ENCODE measurements around the gene NEK6.

NEK6 gene

DNA sequence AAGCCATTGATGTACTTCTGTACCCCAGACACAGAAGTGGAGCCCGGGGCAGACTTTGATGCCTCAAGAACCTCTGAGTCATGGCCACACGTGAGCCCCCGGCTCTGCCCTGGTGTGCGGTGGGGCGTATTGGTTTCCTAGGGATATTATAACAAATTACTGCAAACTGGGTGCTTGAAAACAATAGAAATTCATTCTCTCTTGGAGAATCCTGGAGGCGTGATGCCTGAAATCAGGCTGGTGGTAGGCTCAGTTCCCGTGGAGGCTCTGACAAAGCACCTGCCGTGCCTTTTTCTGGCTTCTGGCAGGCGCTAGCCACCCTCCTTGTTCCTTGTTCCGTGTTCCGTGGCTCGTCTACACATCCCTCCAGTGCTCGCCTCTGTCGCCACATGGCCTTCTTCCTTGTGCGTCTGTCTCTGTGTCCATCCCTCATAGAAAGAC lies 24.2 kb downstream of the NEK6 start:
- peak; percentile 46 for DNase-seq

- DNase-seq = no peak
Observed at GRCh38 chr9:124282442-124283227, 24.9 kb downstream of the NEK6 start.

DNA sequence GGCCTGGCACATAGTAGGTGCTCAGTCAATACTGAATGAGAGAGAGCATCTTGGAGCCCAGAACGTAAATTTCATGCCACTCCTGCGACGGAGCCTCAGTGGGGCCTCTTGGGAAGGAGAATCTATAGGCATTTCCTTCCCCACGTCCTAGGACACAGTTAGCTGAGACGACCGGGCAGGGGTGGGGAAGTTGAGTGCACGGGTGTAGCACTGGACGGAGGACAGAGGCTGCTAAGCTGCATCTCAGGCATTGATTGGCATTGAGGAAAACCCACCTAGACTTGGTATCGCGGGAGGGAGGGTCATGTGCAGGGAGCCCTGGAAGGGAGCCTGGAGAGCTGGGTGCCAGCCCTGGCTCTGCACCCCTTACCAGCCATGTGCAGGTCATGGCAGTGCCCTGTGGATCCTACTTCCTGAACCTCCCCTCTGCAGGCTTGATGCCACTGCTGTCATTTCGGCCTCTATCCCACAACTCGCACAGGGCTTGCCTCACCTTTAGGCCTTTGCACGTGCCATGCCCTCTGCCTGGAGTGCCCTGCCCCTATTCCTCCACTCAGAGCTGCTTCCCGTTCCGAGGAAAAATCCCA lies 25.6 kb downstream of the NEK6 start:
- DNase-seq = no peak

GRCh38 chr9:124284237-124284831 lies 26.6 kb downstream of the NEK6 start:
- DNase-seq = no peak

- DNase-seq = no peak
Observed at GRCh38 chr9:124284940-124285441, 27.2 kb downstream of the NEK6 start.

DNA sequence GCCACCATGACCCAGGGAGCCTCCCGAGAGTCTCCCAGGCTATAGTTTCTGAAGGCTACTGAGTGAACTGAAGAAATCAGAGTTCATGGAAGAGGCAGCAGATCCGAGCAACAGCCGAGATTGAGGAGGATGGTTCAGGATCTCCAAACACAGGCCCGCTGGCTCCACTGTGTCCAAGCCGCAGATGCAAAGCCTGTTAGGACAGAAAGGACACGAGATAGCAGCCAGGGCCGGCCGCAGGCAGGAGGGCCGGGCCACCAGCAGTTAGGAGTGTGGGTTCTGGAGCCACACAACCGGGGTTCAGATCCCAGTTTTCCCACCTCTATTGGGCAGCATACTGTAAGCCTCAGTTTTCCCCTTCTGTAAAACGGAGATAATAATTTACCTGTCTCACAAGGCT lies 27.7 kb downstream of the NEK6 start:
- DNase-seq = no peak

DNA sequence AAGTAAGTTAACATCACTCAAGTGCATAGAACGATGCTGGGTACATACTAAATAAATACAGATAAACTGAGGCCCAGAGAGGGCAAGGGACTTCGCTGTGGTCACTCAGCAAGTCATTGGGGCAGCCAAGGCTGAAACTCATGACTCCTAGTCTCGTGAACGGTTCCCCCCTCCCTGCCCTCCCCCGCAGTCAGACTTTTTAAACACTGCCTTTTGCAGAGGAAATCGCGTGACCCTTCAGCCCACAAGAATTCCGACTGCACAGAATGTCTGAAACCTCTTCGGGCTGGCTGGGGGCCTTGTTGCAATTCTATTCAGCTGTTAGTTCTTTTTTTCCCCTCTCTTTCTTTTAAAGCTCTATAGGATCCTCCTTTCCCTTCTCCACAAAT lies 28.1 kb downstream of the NEK6 start:
- peak; percentile 63 for DNase-seq

- peak; percentile 34 for DNase-seq
Observed at GRCh38 chr9:124286292-124286931, 28.7 kb downstream of the NEK6 start.

- peak; percentile 67 for DNase-seq
Observed at GRCh38 chr9:124290053-124290591, 32.4 kb downstream of the NEK6 start.

GRCh38 chr9:124290743-124291554 lies 33.2 kb downstream of the NEK6 start:
- no peak for DNase-seq

DNA sequence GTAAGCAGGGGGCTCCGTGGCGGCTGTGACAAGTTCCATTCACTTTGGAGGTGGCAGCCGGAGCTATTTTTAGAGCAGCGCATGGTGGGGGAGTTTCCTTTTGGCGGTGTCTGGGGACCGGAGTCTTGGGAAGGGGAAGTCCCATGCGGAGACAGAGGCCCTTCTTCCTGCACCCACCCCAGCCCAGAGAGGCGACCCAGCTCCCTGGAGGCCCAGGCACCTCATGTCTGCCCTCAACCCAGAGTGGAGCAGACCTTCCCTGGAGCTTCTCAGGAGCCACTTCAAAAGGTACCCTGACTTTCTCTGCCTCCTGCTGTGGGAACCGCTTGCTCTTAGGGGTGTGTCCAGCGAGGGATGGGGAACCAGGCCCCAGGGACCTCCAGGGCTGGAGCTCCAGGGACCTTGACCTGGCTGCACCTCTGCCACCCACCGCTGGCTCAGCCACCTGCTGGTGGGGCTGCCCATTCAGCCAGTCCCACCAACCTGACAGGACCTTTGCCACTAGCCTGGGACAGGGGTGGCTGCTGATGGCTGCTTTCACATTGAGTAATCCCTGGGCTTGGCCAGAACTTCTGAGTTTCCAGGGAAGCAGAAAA lies 34.1 kb downstream of the NEK6 start:
- DNase-seq = peak; percentile 47

DNA sequence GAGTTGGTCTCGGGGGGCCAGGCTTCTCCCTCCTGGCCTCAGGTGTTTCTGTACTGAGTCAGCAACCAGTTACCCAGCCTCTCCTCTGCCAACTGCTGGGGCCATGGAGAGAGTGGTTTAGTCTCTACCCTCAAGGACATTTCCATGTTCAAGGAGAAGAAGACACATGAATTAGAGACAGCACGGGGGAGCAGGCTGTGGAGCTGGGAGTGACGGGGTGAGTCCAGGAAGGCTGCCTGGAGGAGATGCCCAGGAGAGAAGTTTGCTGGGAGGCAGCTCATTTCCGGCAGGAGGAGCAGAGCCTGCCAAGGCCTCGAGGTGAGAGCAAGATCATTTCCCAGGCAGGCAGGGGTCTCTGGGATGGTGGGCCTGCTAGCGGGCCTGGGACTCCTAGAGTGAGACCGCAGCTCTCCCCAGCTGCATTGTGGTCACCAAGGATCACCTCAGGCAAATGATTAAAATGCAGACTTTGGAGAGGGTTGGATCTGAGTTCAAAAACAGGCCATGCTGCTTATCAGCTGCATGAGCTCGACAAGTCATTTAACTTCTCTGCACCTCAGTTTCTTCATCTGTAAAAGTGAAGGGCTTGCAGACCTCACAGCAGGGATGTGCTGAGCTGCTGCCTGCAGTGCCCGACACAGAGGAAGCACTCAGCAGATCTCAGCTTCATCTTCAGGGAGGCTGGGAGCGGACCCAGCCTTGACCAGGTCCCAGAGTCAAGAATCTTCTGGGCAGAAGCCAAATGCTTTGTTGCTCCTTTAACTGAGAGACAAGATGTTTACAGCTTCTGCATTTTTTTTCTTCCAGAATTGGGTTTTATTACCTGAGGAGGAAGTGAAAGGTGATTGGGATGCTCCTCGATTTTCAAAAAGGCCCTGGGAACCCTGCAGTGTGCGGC lies 35.2 kb downstream of the NEK6 start:
- no peak for DNase-seq

- no peak for DNase-seq
Observed at GRCh38 chr9:124293718-124294506, 36.2 kb downstream of the NEK6 start.

DNA sequence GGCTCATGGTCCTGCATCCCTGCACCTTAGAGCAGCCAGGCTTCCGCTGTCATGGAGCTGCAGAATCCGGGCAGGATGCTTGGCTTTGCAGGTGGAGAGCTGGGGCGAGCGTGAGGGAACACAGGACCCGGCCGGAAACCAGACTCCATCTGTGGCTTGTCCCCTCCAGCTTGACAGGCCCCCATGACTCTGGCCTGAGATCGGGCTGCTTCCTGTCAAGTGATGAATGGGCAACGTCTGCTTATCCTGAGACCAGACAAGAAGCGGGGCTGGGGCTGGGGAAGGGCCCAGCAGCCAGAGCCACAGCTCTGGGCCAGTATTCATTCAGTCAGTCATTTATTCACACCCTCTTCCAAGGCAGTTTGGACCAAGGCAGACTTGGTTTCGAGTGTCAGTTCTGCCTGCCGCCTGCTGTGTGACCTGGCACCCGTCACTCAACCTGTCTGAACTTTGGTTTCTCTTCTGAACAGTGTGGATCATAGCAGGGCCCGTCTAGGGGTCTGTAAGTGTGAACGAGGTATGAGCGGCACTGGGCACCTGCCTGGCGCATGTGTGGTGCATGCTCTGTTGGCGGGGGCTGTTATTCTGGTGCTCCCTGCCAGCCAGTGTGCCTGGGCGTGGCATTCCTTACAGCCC lies 37.5 kb downstream of the NEK6 start:
- DNase-seq = no peak

DNA sequence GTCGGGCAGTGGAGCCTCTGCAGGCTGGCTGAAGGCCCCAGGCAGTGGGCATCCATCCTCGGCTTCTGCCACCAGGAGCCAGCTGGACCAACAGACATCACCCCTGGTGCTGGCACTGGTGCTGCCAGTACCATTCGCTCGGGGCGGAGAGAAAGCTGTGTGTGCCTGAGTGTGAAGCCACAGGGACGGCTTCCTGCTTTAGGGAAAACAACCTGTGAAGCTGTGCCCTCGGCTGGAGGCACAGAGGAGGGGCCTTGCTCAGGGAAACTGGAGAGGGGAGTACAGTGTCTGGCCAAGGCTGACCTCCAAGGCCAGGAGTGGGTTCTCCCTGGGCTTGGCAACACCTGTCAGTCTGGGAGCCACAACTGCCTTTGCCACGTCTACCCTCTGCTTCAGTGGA lies 38.3 kb downstream of the NEK6 start:
- no peak for DNase-seq

DNA sequence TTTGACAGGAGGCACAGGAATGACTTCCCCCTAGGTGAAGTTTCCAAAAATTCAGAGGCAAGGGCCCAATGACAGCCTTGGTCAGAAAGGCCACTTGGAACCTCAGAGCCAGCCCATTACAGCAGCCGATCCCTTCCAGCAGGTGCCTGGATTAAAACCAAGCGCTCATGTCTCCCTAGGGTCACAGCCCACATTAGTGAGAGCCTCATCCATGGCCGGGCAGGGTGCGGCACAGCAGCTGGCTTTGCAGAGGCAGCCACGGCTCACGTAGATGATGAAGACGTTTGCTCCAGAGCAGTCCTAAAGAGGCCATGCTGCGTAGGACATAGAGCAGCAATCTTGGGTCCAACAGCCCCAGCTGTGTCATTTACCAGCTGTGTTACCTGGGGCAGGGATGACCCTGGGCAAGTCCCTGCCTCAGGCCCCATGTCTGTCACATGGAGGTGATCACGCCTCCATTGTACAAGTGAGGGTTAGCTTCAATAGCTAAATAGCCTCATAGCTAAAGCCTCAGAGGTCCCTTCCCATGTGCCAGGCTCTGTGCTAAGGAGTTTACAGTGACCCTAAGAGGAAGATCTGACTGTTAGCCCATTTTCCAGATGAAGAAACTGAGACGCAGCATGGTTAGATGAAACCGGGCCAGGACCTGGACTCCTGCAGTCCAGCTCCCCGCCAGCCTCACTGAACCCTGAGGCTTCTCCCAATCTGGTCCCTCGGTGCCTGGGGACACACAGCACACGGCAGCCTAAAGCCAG lies 39.2 kb downstream of the NEK6 start:
- no peak for DNase-seq

GRCh38 chr9:124297551-124297901 lies 39.8 kb downstream of the NEK6 start:
- DNase-seq = no peak

DNA sequence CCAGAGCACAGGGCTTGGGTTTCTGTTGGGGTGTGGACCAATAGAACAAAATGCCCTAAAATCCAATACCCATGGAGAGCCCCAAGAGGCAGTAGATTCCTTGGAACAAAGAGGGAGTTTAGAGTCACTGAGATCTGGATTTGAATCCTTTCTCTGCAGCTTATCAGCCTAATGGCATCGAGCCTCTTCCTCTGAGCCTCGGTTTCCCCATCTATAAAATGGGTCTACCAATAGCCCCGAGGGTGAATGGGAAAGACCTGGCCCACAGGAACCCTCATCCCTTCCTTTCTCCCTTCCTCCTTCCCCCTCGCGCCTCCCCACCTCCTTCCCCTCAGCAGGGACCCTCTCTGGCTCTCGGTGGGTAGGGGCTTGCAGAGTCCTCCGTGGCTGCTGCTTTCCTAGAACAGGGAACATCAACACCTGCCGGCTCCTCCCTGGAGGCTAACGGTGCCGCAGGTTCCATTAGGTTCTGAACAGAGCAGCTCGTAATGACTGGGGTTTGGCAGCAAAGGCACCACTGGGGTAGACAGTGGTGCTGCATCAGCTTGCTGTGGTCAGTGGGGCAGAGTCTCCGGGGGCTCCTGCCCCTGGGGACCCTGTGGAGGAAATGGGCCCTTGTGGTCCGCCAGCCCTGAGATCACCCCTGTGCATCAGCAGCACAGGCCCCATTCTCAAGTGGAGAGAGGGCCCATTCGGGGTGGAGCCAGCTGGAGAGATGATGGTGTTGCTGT lies 40.3 kb downstream of the NEK6 start:
- DNase-seq = no peak
